Activated B cell treated with CpG ODN at 0.5 μM for 24 hours (primary cell): ENCODE measurements around the gene TRDN. TPM values are rescaled to one million over a fixed set of nuclear protein-coding genes. Genes with fewer than 3 reads are reported as not detected.

Experiments
- ATAC-seq: fragments of 200-7000 bp; cut with Tn5 transposase; one replicate; pipeline ENCODE4 v1.10.0; 2021; ENCODE audit warnings: low read depth, mild to moderate bottlenecking, moderate library complexity
- CTCF ChIA-PET: fragments of 350-600 bp; sonication (Branson Sonifier 250); formaldehyde crosslinking; loops from one replicate; lab custom pipeline; 2021; ENCODE audit warnings: antibody characterized with exemption; lab: Charles Lee
- POLR2A ChIA-PET: fragments of 350-600 bp; sonication (Branson Sonifier 250); formaldehyde crosslinking; loops from one replicate; lab custom pipeline; 2021; ENCODE audit warnings: antibody characterized with exemption; lab: Charles Lee
- DNase-seq: peaks from one replicate; pipeline ENCODE4 v3.0.0; 2022
- H3K27ac Mint-ChIP-seq: one replicate; pipeline ENCODE4 v1.8.0; 2020; ENCODE audit warnings: mixed read lengths
- H3K27me3 Mint-ChIP-seq: one replicate; pipeline ENCODE4 v1.8.0; 2021; ENCODE audit warnings: mixed read lengths
- H3K36me3 Mint-ChIP-seq: one replicate; pipeline ENCODE4 v1.8.0; 2021; ENCODE audit warnings: low read depth, mixed read lengths
- H3K4me1 Mint-ChIP-seq: one replicate; pipeline ENCODE4 v1.8.0; 2021; ENCODE audit warnings: mixed read lengths
- H3K4me3 Mint-ChIP-seq: one replicate; pipeline ENCODE4 v1.8.0; 2020; ENCODE audit warnings: mild to moderate bottlenecking, mixed read lengths
- H3K9me3 Mint-ChIP-seq: one replicate; pipeline ENCODE4 v1.8.0; 2020; ENCODE audit warnings: mixed read lengths
- CTCF ChIP-seq: fragments of 200-600 bp; IDR thresholded peaks from one replicate; pipeline ENCODE4 v1.8.0; 2022; ENCODE audit warnings: antibody characterized with exemption, mild to moderate bottlenecking
- intact Hi-C: fragments of 100-400 bp; cut with micrococcal nuclease; formaldehyde crosslinking; loops from one replicate; pipeline ENCODE4 v1.15.1; 2024
- total RNA-seq: library from RNA; stranded (reverse); gene quantifications from 2 replicates; pipeline ENCODE4 v1.2.3, GENCODE V29; 2022

The TRDN gene
- total RNA-seq, 1 donor from 2014 or later, result not detected

GRCh38 chr6:123211777-123212545 lies 424.8 kb downstream of the TRDN start:
- no peak for ATAC-seq
- H3K4me3 Mint-ChIP-seq, result no peak overlapping the region

GRCh38 chr6:123210645-123211044 lies 426.1 kb downstream of the TRDN start:
- Mint-ChIP-seq H3K36me3 (no peaks in the 10 kb centered on the region), H3K4me3 (no peak overlapping the region), H3K27ac (no peak overlapping the region), H3K4me1 (no peaks in the 10 kb centered on the region), H3K27me3 (no peaks in the 10 kb centered on the region), H3K9me3 (peaks cover 2% of the 10 kb centered on the region)
- ATAC-seq (no peak), DNase-seq (no peak)
- intact Hi-C loops, result no loop called here
- no peak for TF ChIP-seq CTCF
- ChIA-PET CTCF (no interaction called here), POLR2A (no interaction called here)

More at GRCh38 chr6:123211777-123212545, 424.8 kb downstream of the TRDN start:
- Mint-ChIP-seq H3K9me3 (peaks cover 2% of the 10 kb centered on the region), H3K36me3 (no peaks in the 10 kb centered on the region), H3K4me1 (no peaks in the 10 kb centered on the region), H3K27ac (no peak overlapping the region), H3K27me3 (no peaks in the 10 kb centered on the region)
- no peak for TF ChIP-seq CTCF
- intact Hi-C loops, result no loop called here
- ChIA-PET CTCF (no interaction called here), POLR2A (no interaction called here)
- DNase-seq, result no peak

- no peaks in the 10 kb centered on the region for H3K9me3 Mint-ChIP-seq
- no peak overlapping the region for H3K4me3 Mint-ChIP-seq
- H3K27ac Mint-ChIP-seq, result no peak overlapping the region
- TF ChIP-seq CTCF, result no peak
- H3K27me3 Mint-ChIP-seq, result no peaks in the 10 kb centered on the region
- H3K36me3 Mint-ChIP-seq, result no peaks in the 10 kb centered on the region
- ChIA-PET POLR2A (no interaction called here), CTCF (no interaction called here)
- no peaks in the 10 kb centered on the region for H3K4me1 Mint-ChIP-seq
- ATAC-seq (no peak), DNase-seq (no peak)
- intact Hi-C loops, result no loop called here
Observed at GRCh38 chr6:123207967-123208510, 428.7 kb downstream of the TRDN start.

- ChIA-PET POLR2A (no interaction called here), CTCF (no interaction called here)
- H3K27me3 Mint-ChIP-seq, result no peaks in the 10 kb centered on the region
- no peaks in the 10 kb centered on the region for H3K36me3 Mint-ChIP-seq
- no peak overlapping the region for H3K4me3 Mint-ChIP-seq
- H3K9me3 Mint-ChIP-seq, result peaks cover 7% of the 10 kb centered on the region
- intact Hi-C loops, result no loop called here
- ATAC-seq (no peak), DNase-seq (no peak)
- H3K4me1 Mint-ChIP-seq, result no peaks in the 10 kb centered on the region
- TF ChIP-seq CTCF, result no peak
- no peak overlapping the region for H3K27ac Mint-ChIP-seq
Observed at GRCh38 chr6:123203928-123204327, 432.8 kb downstream of the TRDN start.

GRCh38 chr6:123201869-123202372 lies 434.8 kb downstream of the TRDN start:
- POLR2A ChIA-PET, result no interaction called here
- ATAC-seq, result no peak
- intact Hi-C loops, result no loop called here
- H3K4me3 Mint-ChIP-seq, result no peak overlapping the region
- no peaks in the 10 kb centered on the region for H3K36me3 Mint-ChIP-seq
- peaks cover 7% of the 10 kb centered on the region for H3K9me3 Mint-ChIP-seq
- CTCF ChIA-PET, result no interaction called here
- H3K4me1 Mint-ChIP-seq, result no peaks in the 10 kb centered on the region
- no peaks in the 10 kb centered on the region for H3K27me3 Mint-ChIP-seq
- no peak overlapping the region for H3K27ac Mint-ChIP-seq
- no peak for DNase-seq
- no peak for TF ChIP-seq CTCF
